Stomach (tissue), 4 donors: Measurements from ENCODE around the gene ZDHHC3.

ENCODE experiments used
- EP300 ChIP-seq: sonication (generic); formaldehyde crosslinking; IDR thresholded peaks from one replicate; pipeline ENCODE4 v1.6.1; 2017; ENCODE audit warnings: antibody characterized with exemption
- POLR2A ChIP-seq, 4 donors: fragments of 450-650 bp; IDR thresholded peaks; one replicate each; pipeline ENCODE4 v1.6.1; 2016; ENCODE audit warnings: antibody characterized with exemption in 4 of 4, control low read depth in 2 of 4, mild to moderate bottlenecking in 1 of 4, moderate library complexity in 1 of 4
- POLR2AphosphoS5 ChIP-seq, 3 donors: sonication (generic); formaldehyde crosslinking; IDR thresholded peaks; one replicate each; pipeline ENCODE4 v1.6.1; 2016; ENCODE audit warnings: antibody characterized with exemption in 3 of 3
- TF ChIP-seq, protein P1 (sequence below), 7 experiments: fragments of 450-650 bp in 4 of 7; fragments of 200-600 bp in 3 of 7; sonication (generic) in 3 of 7; IDR thresholded peaks; one replicate each; pipeline ENCODE4 v1.5.1; 2016 to 2019; ENCODE audit warnings: antibody characterized with exemption in 7 of 7, control low read depth in 2 of 7, mild to moderate bottlenecking in 1 of 7

DNA sequence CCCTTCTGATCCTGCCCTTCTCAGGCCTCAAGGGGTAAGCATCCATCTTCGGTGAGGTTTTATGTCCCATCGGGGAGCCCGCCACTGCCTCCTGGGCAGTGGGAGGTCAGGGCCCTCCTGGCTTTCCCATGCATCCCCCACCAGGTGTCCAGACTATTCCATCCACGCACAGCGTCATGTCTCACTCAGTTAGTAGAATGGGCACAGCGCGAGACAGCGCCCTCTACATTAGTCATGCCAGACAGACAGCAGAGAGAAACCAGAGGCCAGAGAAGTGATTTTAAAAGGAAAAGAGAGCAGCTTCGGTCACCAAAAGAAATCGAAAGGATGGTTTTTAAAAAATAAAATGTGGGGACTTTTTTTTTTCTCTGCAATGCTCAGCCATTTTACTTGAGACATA is 49.8 kb downstream of the ZDHHC3 start:
- TF ChIP-seq, protein P1, sequence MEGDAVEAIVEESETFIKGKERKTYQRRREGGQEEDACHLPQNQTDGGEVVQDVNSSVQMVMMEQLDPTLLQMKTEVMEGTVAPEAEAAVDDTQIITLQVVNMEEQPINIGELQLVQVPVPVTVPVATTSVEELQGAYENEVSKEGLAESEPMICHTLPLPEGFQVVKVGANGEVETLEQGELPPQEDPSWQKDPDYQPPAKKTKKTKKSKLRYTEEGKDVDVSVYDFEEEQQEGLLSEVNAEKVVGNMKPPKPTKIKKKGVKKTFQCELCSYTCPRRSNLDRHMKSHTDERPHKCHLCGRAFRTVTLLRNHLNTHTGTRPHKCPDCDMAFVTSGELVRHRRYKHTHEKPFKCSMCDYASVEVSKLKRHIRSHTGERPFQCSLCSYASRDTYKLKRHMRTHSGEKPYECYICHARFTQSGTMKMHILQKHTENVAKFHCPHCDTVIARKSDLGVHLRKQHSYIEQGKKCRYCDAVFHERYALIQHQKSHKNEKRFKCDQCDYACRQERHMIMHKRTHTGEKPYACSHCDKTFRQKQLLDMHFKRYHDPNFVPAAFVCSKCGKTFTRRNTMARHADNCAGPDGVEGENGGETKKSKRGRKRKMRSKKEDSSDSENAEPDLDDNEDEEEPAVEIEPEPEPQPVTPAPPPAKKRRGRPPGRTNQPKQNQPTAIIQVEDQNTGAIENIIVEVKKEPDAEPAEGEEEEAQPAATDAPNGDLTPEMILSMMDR (IDR thresholded peaks at IDR 0.05): no peak
- TF ChIP-seq POLR2AphosphoS5 (IDR thresholded peaks at IDR 0.05) (no peak), POLR2A (IDR thresholded peaks at IDR 0.05) (no peak), EP300 (no peak)
